Measurements from ENCODE around the gene ELF1.
"Not testable (repeated sequence)": the region's sequence is repeated elsewhere in the genome, so short reads cannot be mapped to it uniquely, and the experiment has no call there.

ELF1 gene

GRCh38 chr13:41019011-41019487 is at the start of gene ELF1:
TSS of gene ELF1 (minus strand) at chr13:41019316. CDS start at chr13:40982054, 37,262 bp downstream.
- no peak for DNase-seq

- no peak for DNase-seq
Measured at GRCh38 chr13:41065078-41065477, 46.0 kb upstream of the ELF1 start.

GRCh38 chr13:41064493-41064892 is 45.4 kb upstream of the ELF1 start:
- DNase-seq, result no peak

GRCh38 chr13:41061914-41062837 is 43.1 kb upstream of the ELF1 start:
- DNase-seq, result peak; percentile 10

GRCh38 chr13:41061075-41061913 is 42.2 kb upstream of the ELF1 start, which contains the start of gene WBP4:
TSS of gene WBP4 (plus strand) at chr13:41061509. CDS start at chr13:41061674, 165 bp downstream.
- peak; percentile 83 for DNase-seq

- peak; percentile 83 for DNase-seq
Measured at GRCh38 chr13:41060724-41061074, 41.6 kb upstream of the ELF1 start.

- DNase-seq, result peak; percentile 83
Measured at GRCh38 chr13:41060082-41060723, 41.1 kb upstream of the ELF1 start.

- no peak for DNase-seq
Measured at GRCh38 chr13:41059456-41060081, 40.5 kb upstream of the ELF1 start.

GRCh38 chr13:41058295-41059070 is 39.4 kb upstream of the ELF1 start:
- no peak for DNase-seq

- no peak for DNase-seq
Measured at GRCh38 chr13:41056826-41057711, 38.0 kb upstream of the ELF1 start.

GRCh38 chr13:41056194-41056593 is 37.1 kb upstream of the ELF1 start:
- no peak for DNase-seq

GRCh38 chr13:41054919-41055619 is 36.0 kb upstream of the ELF1 start:
- no peak for DNase-seq

GRCh38 chr13:41054212-41054877 is 35.2 kb upstream of the ELF1 start:
- DNase-seq, result peak; percentile 40

GRCh38 chr13:41053384-41053826 is 34.3 kb upstream of the ELF1 start:
- DNase-seq, result no peak

- no peak for DNase-seq
Measured at GRCh38 chr13:41052441-41052840, 33.3 kb upstream of the ELF1 start.

- DNase-seq, result no peak
Measured at GRCh38 chr13:41049480-41050440, 30.6 kb upstream of the ELF1 start.

GRCh38 chr13:41048640-41049039 is 29.5 kb upstream of the ELF1 start:
- DNase-seq, result no peak

GRCh38 chr13:41042419-41042818 is 23.3 kb upstream of the ELF1 start:
- not testable (repeated sequence) for DNase-seq

All from NCI-H1694 (cell line).